GM21423 (cell line): ENCODE results near the gene OR2T29.
"Not testable (repeated sequence)": the region's sequence is repeated elsewhere in the genome, so short reads cannot be mapped to it uniquely, and the experiment has no call there.

Source experiments
- ATAC-seq: cut with Tn5 transposase; IDR thresholded peaks from one replicate; pipeline ENCODE4 v1.9.1; 2021; ENCODE audit warnings: mild to moderate bottlenecking, moderate library complexity; ENCODE audit not compliant: unreplicated experiment

OR2T29 gene

GRCh38 chr1:248521856-248522255, 40.7 kb downstream of the OR2T29 start:
- ATAC-seq: no peak

- not testable (repeated sequence) for ATAC-seq
Observed at GRCh38 chr1:248510217-248510616, 52.4 kb downstream of the OR2T29 start.

- ATAC-seq: not testable (repeated sequence)
Observed at GRCh38 chr1:248507773-248508172, 54.8 kb downstream of the OR2T29 start, which contains the start of gene OR2G6. Gene OR2G6, plus strand, starts transcription at chr1:248508073. Its CDS starts 13,574 bp downstream, at chr1:248521647.
